NB4 (cell line): ENCODE measurements around the gene FER.

Experiments
- DNase-seq: peaks from one replicate; pipeline ENCODE4 v3.0.0; 2010; ENCODE audit warnings: low read depth
- H3K4me3 ChIP-seq: one replicate; pipeline ENCODE4 v1.5.1; 2011; ENCODE audit warnings: mild to moderate bottlenecking, low read depth, low read length, moderate library complexity
- CTCF ChIP-seq: IDR thresholded peaks from one replicate; pipeline ENCODE4 v1.5.1; 2012; ENCODE audit warnings: low read depth, low read length
- MYC ChIP-seq: IDR thresholded peaks from 2 replicates; pipeline ENCODE4 v1.6.1; 2011; ENCODE audit warnings: low read depth, low read length
- POLR2A ChIP-seq: IDR thresholded peaks from 2 replicates; pipeline ENCODE4 v1.6.1; 2011; ENCODE audit warnings: mild to moderate bottlenecking; ENCODE audit not compliant: insufficient read length; ENCODE audit errors: extremely low read depth
- TF ChIP-seq, protein P1 (sequence below): IDR thresholded peaks from 2 replicates; pipeline ENCODE4 v1.6.1; 2011; ENCODE audit warnings: low read depth, low read length

Gene FER

GRCh38 chr5:109146591-109146990 lies 398.9 kb downstream of the FER start:
- H3K4me3 ChIP-seq, result no peak overlapping the region
- no peak for DNase-seq
- TF ChIP-seq POLR2A, result no peak
- TF ChIP-seq, protein P1, sequence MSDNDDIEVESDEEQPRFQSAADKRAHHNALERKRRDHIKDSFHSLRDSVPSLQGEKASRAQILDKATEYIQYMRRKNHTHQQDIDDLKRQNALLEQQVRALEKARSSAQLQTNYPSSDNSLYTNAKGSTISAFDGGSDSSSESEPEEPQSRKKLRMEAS, result no peak
- TF ChIP-seq MYC, result no peak
- TF ChIP-seq CTCF, result no peak

GRCh38 chr5:109152565-109152964 lies 404.9 kb downstream of the FER start:
- DNase-seq, result no peak
- no peak overlapping the region for H3K4me3 ChIP-seq
- no peak for TF ChIP-seq CTCF
- TF ChIP-seq, protein P1, result no peak
- no peak for TF ChIP-seq MYC
- no peak for TF ChIP-seq POLR2A

- DNase-seq, result no peak
- no peak overlapping the region for H3K4me3 ChIP-seq
- TF ChIP-seq CTCF (no peak), POLR2A (no peak), MYC (no peak)
- TF ChIP-seq, protein P1, result no peak
Observed at GRCh38 chr5:109155625-109156024, 407.9 kb downstream of the FER start.

DNA sequence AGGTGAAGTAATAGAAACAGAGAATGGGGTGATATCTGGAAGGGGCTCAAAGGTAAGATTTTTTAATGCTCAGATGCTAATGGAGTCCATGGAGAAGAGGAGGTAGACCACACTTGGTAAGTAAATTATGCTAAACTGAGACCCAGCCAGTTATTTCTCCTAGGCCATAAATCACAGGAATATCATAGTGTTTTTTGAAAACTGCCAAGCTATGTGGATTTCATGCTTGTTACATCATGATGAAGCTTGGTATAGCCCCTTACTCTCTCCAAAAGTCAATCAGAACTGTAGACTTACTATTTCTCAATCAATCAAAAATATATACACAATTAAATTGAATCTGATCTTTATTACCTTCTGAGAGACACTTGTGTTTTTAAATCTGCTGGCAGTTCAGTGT lies 409.2 kb downstream of the FER start:
- TF ChIP-seq CTCF, result no peak
- TF ChIP-seq MYC, result no peak
- TF ChIP-seq, protein P1, result no peak
- TF ChIP-seq POLR2A, result no peak
- DNase-seq, result no peak
- H3K4me3 ChIP-seq, result no peak overlapping the region

DNA sequence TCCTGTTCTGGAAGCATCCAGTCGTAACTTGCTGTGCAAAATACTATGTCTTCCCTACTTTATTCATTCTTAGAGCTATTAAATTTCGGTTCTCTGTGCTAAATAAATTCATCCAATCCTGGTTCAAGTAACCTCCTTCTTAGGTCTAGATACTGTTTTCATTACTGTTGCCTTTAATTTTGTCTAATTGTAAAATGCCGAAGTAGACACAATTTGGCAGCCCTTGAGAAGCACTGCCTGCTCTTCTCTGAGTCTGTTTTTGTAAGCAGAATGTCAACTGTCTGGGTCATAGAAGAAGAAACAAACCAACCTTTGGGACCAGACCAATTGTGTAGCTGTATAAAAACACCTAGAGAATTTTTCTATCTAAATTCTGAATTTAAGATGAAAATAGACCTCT lies 412.8 kb downstream of the FER start:
- no peak overlapping the region for H3K4me3 ChIP-seq
- no peak for DNase-seq
- TF ChIP-seq POLR2A (no peak), CTCF (no peak), MYC (no peak)
- TF ChIP-seq, protein P1, result no peak
